SKM-1 treated with dmso at 0.1 percent for 144 hours (cell line): ENCODE measurements around the gene GPS1.

Experiments
- DNase-seq: peaks from one replicate; lab custom pipeline; 2025; ENCODE audit not compliant: unreplicated experiment; lab: John Stamatoyannopoulos, UW

GPS1 gene

GRCh38 chr17:82098939-82099763 is 47.5 kb downstream of the GPS1 start:
- no peak for DNase-seq

GRCh38 chr17:82100502-82101298 is 49.0 kb downstream of the GPS1 start:
- DNase-seq: no peak

GRCh38 chr17:82101301-82101715 is 49.6 kb downstream of the GPS1 start:
- DNase-seq: no peak

GRCh38 chr17:82101767-82102679 is 50.3 kb downstream of the GPS1 start:
- DNase-seq: no peak

- DNase-seq: no peak
Measured at GRCh38 chr17:82103553-82104451, 52.1 kb downstream of the GPS1 start.

GRCh38 chr17:82104797-82105416 is 53.2 kb downstream of the GPS1 start:
- no peak for DNase-seq

GRCh38 chr17:82105417-82105881 is 53.8 kb downstream of the GPS1 start:
- DNase-seq: no peak

GRCh38 chr17:82105882-82106687 is 54.4 kb downstream of the GPS1 start:
- peak; percentile 81 for DNase-seq

GRCh38 chr17:82106688-82107305 is 55.1 kb downstream of the GPS1 start:
- DNase-seq: peak; percentile 49
